Esophagus mucosa (tissue), 1 donor: ENCODE measurements around the gene FMO3. TPM values are rescaled to one million over a fixed set of nuclear protein-coding genes. Genes with fewer than 3 reads are reported as not detected.

Experiments used
- ATAC-seq: fragments of 200-7000 bp; cut with Tn5 transposase; one replicate; pipeline ENCODE4 v1.9.1; 2020
- total RNA-seq: library from RNA; stranded (reverse); gene quantifications from one replicate; pipeline ENCODE4 v1.2.4, GENCODE V29; 2023
- donor health status: DM: yes; HTN: yes; CAD: no.

The FMO3 gene
- total RNA-seq = 1.4 TPM

DNA sequence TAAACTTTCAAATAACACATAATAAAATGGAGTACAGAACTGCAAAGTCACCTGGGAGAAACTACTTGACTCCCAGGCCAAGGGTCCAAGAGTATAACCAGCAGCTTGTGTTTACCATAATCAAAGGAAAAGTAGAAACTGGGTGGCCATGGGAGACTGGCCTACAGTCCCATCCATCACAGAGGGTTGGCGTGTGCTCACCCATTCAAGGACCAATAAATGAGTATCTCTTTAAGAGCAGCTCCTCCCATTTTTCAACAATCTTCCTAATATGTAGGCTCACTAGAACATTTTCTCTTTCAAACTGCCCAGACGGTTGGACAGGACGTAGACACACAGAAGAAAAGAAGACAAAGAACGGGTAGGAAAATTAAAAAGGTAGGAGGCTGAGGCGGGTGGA lies at the start of gene FMO3:
Gene FMO3 (plus strand): TSS at position 302 of the 400 bp plus-strand sequence. CDS start 1,754 bp downstream, outside the sequence.
- ATAC-seq = no peak

DNA sequence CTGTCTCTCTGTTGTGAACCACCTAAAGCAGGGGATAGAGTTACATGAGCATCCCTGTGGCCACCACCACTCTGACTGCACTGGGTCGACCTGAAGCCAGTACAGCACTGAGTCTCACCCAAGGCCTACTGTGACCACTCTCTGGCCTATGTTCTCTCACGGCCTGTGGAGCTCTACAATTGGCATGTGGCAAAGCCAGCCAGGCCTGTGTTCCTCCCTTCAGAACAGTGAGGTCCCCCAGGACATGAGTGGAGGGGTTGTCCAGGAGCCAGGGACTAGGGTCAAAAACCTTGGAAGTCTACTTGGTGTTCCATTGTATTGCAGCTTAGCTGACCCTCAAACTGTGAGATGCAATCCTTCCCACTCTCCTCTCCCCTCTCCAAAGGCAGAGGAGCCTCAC lies 42.7 kb upstream of the FMO3 start:
- no peak for ATAC-seq

DNA sequence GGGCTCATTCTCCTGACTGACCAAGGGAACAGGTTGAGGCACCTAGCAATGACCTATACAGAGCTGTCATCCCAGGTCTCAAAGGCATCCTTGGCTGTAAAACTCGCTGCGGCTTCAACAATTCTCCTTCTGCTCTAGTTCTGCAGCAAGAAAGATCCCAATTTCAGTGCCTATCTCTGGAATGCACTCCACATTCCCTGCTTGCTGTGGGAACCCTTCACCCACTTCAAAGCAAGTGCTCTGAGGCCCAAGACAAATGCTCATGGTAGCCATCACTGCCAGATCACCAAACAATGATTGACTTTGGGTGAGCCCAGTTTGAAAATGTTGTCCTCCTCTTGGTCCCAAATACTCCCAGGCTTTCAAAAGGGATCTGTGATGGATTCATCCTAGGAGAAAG lies 37.7 kb upstream of the FMO3 start:
- ATAC-seq = no peak

DNA sequence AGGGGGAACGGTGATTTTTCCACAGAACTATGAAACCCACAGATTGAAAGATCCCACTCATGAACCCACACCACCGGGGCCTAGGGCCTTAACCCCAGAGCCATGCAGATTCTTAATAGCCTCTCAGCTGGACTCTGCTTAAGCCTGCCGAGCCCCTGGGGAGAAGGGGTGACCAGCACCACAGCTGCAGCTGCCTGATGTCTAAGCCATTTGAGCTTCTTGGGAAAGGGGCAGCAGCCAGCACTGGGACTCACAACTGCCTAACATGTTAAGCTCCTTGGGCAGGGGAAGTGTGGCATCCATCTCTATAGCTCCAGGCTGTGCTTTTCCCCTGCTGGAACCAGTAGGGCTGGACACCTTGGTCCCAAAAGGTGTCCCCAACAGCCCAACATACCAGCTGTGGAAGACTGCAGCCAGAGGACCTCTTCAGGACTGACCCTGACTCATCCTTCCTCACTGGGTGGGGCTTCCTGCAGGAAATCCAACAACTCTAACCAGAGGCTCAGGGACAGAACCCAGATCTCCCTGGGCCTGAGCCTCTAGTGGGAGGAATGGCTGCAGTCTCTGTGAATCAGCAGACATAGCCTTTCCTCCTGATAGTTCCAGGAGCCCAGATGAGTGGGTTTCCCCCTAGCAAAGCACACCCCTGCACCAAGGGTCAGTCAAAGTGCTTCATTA lies 34.6 kb upstream of the FMO3 start:
- ATAC-seq = no peak

DNA sequence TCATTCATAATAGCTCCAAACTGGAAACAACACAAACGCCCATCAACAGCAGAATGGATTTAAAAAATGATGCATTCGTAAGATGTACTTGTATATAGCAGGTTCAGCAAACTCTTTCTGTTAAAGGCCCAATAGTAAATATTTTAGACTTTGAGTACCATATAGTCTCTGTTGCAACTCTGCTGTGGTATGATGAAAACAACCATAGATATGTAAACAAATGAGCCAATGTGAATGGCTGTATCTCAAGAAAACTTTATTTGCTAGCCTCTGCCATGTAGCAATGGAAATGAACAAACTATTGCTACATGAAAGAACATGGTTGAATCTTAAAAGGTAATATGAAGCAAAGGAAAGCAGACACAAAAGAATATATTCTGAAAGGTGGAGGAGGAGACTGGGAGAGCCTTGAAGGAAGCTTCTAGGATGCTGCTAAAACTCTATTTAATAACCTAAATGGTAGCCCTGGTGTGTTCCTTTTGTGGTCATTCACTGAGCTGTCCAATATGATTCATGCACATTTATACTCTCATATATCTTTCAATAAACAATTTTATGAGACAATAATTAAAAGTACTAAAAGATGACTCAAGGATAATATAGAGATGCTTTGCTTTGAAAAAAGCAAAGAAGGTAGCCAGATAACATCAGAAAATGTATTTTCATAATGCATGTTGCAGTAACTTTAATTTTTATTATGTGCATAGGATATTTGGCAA lies 29.1 kb upstream of the FMO3 start:
- ATAC-seq = no peak

DNA sequence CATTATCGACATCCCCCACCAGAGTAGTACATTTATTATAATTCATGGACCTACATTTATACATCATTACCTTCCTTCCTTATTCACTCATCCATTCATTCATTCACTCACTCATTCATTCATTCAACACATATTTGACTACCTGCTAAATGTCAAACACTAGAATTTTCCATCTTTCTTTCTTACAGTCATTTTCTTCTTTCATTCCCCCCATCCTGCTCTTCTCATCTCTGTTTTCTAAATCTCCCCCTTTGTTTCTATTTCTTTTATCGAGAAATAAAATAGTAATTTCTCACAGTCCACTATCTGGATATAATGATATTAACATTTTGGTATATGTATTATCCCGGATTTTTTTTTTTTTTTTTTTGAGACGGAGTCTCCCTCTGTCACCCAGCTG lies 27.8 kb upstream of the FMO3 start:
- ATAC-seq = no peak

DNA sequence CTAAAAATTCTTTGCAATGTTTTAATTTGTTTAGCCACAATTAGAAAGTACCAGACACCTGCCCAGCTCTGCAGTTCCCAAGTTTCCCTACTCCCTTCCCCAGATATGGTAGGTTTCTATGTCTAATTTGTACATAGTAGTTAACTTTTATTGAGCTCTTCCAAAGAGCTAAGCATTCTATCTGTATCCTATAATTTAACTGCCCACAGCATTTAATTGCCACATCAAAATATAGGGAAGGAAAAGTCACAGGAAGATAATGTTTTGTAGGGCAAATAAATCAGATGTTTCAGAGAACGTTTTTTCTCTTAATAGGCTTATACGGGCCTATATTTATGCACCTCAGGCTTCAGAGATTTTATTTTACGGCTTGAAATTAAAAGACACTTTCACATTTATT lies 15.7 kb upstream of the FMO3 start:
- no peak for ATAC-seq

DNA sequence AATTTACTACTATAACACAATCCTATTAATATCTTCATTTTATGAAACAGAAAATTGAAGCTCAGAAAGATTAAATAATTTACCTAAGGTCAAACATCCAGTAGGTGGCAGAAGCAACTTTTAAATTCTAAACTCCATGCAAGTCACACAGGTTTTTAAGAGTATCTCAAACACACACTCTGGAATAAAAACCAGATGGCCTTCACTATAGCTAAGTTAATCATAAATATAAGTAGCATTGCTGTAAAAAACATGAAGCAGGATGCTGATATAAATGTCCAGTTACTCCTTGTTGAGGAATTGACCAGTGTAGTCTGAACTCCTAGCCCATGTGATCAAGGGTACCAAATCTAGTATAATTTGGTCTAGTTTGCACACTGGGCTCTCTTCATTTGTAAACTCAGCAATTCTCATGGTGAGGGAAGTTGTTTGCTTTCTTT lies 9.4 kb upstream of the FMO3 start:
- ATAC-seq = peak; percentile 55

DNA sequence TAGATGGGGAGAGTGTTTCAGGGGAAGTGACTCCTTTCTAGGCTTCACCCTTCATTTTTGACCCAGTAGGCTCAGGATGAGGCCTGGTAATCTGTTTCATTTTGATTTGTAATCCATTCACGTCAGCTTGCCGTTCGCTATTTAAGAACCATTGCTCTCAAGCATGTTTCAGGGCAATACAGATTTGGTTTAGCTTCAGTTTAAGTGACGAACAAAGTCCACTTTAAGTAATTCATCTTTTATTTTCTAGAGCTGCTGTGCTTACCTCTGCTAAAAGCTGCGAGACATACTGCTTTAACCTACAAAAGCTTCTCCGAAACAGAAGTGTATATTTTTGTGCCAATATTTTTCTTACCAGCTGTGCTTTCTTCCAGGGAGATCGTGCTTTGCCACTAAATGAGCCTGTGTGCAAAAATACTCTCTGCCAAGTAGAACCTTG lies 8.9 kb upstream of the FMO3 start:
- no peak for ATAC-seq

DNA sequence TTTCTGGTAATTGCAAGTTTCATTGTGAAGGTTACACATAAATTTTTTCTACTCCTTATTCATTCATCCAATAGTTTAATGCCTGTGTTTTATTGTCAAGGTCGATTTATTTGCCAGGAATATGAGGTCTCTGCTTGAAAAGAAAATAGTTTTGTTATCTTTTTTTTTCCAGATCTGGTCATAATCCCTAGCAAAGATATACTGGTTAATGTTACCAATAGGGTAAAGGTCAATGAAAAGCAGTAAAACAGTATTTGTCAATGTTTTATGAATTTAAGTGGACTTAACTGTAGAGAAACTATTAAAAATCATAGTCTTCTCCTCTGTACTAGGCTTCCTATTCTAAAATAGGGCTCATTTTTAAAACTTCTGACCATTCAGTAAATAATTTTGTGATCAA lies 8.1 kb upstream of the FMO3 start:
- ATAC-seq = no peak

DNA sequence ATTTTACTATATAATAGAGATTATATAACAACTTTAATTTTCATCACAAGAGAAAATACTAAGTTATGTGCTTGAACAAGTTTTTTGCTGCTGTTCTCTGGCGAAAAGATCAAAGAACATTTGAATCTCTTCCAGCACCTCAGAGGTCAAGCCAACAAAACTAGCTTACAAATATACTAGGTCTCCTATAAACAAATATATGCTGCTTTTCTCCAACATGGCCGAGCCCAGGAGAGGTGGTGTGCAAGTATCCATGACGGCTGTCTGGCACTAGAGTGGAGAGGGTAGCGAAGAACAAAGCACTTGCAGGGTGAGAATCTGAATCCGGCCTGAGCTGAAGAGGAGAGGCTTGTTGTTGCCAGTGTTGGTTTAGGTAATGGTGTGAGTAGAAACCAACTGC lies 7.5 kb upstream of the FMO3 start:
- ATAC-seq = peak; percentile 29

DNA sequence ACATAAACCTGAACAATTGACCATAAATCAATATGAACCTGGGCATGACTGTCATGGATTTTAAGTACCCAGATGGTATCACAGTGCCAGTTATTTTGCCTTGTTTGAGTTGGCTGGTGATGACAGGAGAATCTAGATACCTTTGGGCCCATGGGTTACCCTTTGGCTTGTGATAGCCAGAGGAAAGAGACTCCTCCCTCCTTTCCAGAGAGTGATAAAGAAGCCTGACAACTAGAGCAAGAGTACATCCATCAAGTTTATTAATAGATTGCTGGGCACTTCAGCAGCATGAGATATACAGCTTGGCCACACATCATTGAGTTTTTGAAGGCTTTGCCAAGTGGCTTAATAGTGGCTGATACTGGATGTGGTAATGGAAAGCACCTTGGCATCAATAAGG lies 6.6 kb upstream of the FMO3 start:
- ATAC-seq = no peak

DNA sequence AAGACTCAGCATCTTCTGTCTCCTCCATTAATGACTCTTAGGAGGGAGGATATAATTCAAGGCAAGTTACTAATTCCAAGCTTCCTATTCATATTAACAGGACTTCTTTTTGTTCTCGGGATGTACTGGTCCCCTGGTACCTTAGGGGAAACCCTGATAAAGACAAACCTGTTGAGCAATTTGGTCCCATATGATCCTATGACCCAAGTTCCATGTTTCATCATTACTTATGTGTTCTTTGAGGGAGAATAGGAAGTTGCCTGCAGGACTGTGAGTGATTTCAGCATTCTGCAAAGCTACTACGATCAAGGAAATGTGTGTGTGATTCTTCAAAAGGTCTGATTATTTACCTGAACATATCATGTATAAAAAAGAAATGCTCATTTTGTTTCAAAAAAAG lies 5.8 kb upstream of the FMO3 start:
- ATAC-seq = no peak

DNA sequence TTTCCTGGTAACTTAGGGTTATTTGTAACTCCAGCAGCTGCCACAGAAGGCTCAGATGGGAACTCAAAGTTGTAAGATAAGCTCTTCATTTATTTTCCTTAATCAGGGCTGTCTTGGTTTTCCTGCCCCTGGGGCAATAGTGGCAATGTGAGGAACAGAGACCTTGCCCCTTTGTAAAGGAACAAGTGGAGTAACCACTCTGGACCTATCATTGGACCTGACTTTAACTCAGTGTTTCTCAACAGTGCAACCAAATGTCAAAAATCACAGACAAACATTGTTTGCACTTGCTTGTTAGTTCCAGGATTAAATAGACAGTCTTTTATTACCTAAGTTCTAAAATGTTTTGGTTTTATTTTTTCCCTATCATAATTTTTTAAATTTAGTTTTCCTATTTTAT lies 2.8 kb upstream of the FMO3 start:
- ATAC-seq = no peak

DNA sequence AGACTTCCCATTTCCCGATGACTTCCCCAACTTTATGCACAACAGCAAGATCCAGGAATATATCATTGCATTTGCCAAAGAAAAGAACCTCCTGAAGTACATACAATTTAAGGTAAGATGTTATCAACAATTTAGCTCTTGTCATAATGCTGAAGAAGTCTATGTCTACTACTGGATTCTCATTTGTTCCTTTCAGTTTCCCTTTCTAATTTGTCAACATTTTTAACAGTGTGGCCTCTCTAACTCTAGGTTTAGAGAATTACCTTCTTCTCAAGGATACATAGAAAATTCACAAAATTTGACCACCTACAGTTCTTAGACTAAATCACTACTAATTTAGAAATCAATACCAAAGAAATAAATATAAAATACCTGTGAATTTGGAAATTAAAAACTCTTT lies 13.2 kb downstream of the FMO3 start:
- no peak for ATAC-seq

DNA sequence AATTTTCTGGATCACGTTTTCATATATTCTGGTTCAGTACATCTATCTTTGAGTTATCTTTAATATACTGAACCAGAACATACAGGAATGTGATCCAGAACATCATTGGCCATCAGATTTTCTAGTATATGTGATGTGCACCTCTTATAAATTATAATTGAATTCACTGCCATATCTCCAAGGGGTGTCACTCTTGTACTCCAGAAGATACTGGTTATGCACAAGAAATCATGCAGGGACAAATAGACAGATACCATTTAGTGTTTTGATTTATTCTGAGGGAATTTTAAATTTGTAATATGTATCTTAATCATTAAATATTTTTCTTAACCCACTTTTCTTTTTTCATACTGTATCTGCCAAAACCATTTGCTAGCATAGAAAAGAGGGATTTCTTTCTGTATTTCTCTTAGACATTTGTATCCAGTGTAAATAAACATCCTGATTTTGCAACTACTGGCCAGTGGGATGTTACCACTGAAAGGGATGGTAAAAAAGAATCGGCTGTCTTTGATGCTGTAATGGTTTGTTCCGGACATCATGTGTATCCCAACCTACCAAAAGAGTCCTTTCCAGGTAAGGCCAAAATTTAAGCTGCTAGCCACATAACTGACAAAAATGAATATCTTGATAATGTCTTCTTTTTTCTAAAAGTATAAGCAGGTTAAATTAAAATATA lies 16.7 kb downstream of the FMO3 start:
- ATAC-seq = no peak

DNA sequence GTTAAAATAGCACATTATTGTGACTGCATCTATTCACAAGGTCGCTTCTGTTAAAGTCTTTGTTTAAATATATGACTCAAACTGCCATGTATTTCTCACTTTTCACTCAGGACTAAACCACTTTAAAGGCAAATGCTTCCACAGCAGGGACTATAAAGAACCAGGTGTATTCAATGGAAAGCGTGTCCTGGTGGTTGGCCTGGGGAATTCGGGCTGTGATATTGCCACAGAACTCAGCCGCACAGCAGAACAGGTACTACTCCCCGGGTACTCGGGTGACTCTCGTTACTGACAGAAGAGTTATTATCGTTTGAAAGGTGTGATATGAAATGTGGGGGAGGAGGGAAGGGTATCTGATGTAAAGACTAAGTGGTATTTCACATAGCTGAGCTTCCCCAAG lies 17.3 kb downstream of the FMO3 start:
- no peak for ATAC-seq

DNA sequence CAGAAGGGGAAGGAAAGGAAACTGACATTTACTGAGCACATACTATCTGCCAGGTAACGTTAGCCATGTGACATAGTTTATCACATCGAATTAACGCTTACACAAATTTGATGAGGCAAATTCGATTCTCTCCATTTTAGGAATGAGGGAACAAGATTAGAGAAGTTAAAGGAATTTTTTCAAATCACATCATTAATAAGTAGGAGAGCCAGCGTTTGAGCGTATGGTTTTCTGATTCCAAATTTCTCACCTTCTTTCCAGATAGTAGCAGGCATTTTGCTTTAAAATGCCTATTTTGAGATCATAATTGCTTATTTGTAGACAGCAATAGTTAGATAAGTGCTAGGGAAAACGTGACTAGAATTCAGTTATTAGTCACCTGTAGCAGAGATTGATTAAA lies 19.3 kb downstream of the FMO3 start:
- ATAC-seq = no peak

DNA sequence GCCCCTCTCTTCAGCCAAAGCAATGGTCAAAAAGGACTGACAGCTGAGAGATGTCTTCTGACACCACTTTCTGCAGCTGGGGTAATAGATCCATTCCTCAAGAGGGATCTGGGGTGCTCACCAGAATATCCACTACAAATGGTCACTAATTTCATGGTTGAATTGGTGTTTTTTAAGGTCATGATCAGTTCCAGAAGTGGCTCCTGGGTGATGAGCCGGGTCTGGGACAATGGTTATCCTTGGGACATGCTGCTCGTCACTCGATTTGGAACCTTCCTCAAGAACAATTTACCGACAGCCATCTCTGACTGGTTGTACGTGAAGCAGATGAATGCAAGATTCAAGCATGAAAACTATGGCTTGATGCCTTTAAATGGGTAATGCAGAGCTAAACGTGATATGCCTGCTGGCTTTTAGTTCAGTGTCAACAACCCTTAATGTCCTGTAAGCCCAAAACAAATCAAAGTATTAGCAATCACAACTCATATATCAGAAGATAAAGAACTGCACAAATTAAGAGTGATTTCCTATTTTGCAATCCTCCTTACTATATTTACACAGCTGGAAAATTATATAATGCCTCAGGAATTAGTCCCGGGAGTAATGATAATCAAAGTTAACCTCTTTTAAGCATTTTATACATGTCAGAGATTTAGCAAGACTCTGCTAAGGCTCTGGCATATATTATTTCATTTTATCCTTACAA lies 20.1 kb downstream of the FMO3 start:
- no peak for ATAC-seq

DNA sequence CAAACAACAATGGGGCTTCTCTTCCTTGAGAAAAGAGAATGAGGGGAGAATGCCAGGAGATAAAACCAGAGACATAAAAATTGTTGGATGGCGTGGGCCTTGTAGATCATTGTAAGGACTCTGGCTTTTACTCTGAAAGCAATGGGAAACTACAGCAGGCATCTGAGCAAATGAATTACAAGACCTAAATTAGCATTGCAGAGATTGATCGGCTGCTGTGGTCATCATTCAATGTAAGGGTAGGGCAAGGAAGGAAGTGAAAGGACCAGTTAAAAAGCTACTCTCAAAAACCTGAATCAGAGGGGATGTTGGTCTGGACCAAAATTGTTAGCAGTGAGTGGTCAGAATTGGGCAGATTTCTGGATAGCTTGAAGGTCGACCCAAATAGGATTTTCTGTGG lies 21.4 kb downstream of the FMO3 start:
- no peak for ATAC-seq

DNA sequence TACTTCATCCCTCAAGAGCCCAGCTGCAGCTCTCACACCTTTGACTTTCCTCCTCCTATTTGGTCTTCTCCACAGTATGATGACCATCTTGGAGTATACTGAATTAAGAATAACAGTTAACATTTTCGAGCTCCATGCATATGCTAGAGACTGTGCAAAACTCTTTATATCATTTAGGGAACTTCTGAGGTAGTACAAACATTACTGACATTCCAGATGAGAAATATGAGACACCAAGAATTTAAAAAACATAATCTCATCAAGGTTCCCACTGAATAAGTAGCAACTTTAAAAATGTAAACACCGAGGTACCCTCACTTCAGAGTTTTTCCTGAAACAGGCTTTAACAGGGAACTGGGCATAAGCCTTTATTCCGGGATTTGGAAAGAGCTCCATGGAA lies 22.7 kb downstream of the FMO3 start:
- ATAC-seq = no peak

DNA sequence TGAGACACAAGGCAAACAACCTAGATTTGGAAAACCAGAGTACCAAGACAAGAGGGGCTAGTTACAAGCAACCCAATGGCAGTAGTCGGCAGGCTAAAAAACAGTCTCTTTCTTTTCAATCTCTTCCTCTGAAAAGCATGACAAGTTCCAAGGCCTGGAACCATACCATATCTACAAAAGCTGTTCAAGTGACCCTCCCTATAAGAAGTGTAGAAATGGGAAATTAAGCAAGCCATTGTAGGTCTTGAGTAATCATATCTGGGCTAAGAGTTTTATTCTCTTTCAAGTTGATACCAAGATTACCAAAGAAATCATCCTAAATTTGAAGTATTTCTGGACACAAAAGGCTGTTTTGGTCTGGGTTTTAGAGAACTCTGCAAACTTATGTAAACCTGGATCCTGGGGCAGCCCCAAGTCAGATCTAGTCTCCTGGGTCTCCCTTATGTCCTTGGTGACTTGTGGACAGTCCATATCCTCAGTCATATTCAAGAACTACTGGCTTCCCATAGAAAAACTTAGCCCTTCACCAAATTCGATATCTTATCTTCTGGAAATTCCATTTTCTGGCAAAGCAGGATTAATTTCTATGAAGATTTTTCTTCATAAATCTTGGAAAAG lies 24.7 kb downstream of the FMO3 start:
- ATAC-seq = no peak

DNA sequence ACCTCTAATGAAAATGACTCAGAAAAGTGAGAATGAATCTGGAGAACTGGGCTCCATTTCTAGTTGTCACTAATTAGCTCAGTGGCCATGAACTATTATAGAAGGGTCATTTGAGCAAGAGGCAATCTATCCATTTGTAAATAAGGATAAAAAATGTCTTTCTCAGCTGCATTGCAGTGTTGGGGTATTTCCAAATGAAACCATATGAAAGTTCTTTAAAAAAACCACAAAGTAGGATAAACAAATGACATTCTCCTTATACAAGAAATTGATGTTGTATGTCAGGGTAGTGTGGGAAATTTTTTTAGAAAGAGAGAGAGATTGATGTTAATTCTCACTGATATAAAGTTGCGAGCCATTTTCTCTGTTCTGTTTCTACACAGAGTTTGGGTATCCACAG lies 26.0 kb downstream of the FMO3 start:
- no peak for ATAC-seq
